ENCODE measurements around the gene CCR3.
"Not testable (repeated sequence)": the region's sequence is repeated elsewhere in the genome, so short reads cannot be mapped to it uniquely, and the experiment has no call there.

CCR3 gene

DNA sequence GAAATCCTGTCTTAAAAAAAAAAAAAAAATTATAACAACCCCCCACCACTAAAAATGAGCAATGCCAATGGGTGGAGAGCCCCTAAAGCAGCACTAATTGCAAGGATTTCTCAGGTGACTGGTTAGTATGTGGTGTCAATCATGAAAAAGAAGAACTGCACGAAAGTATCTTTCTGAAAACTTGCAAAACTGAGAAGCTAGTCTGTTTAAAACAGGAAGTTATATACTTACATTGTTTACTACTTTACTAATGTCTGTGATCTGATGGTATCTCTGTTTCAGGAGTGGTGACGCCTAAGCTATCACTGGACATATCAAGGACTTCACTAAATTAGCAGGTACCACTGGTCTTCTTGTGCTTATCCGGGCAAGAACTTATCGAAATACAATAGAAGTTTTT, at the start of gene CCR3:
TSS of gene CCR3 (plus strand) at position 341 of the 400 bp plus-strand sequence. CDS start 22,699 bp downstream, outside the sequence.
- no peak for DNase-seq

DNA sequence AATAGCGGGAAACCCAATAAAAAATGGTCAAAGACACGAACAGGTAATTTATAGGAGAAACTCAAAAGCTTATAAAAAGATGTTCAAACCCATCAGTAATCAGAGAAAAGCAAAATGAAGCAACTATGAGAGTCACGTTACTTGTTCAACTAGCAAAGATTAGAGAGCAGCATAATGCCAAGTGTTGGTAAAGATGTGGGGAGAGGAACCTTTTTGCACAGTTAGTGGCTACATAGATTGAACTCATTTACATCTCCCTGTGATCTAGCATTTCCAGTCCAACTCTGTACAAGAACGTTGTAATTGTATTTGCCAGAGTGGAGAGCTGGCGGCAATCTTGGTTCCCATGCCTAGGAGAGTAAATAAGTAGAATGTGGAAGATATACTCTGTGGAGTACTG, 49.3 kb upstream of the CCR3 start:
- no peak for DNase-seq

DNA sequence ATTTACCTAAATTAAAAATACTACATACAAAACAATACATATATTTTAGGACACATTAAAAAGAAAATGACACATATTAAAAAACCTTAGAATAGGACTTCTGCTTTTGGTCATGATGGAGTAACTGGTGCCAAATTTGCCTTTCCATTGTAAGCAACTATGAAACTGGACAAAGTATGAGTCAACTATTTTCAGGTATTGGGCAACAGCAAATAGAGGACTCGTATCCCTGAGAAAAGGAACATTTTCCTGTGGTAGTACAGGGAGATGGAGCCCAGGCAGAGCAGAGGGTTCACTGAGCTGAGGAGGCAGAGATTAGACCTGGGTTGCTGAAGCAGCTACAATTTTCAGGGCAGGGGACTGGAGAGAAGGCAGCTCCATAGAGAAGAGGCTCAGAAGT, 48.8 kb upstream of the CCR3 start:
- DNase-seq: no peak

DNA sequence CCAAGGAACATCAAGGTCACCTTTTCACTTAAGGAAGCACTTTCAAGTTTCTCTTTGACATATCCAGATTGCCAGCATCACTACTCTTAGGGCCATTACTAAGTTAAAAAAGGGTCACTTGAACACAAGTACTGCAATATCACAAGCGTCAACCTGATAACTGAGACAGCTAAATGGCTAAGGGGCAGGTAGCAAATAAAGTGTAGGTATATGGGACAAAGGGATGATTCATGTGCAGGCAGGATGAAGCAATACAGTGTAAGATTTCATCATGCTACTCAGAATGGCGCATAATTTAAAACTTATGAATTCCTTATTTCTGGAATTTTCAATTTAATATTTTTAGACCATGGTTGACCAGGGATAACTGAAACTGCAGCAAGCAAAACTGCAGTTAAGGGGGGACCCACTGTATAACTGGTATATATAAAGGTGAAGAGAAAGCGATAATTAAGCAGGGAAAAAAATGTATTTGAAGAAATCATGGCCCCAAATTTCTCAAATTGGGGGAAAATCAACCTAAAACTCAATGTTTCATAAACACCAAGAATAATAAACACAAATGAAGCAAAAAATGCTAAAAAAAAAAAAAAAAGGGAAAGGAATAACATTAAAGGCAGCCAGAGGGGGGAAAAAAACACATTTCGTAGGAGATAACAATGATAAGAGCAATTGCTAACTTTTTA, 47.2 kb upstream of the CCR3 start:
- DNase-seq: no peak

DNA sequence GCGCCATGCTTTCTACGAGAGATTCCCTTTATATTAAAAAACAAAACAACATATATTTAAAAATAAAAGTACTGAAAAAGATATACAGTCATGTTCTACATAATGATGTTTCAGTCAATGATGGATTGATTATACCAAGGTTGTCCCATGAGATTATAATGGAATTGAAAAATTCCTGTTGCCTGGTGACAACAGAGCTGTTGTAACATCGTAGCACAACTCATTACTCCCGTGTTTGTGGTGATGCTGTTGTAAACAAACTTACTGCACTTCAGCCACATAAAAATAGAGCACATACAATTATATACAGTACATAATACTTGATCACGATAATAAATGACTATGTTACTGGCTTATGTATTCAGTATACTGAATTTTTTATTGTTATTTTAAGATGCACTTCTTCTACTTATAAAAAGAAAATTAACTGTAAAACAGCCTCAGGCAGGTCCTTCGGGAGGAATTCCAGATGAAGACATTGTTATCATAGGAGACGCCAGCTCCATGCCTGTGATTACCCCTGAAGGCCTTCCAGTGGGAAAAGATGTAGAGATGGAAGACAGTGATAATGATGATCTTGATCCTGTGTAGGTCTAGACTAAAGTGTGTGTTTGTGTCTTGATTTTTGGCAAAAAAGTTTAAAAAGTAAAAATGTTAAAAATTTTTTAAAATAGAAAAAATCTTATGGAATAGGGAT, 45.9 kb upstream of the CCR3 start:
- DNase-seq: no peak

DNA sequence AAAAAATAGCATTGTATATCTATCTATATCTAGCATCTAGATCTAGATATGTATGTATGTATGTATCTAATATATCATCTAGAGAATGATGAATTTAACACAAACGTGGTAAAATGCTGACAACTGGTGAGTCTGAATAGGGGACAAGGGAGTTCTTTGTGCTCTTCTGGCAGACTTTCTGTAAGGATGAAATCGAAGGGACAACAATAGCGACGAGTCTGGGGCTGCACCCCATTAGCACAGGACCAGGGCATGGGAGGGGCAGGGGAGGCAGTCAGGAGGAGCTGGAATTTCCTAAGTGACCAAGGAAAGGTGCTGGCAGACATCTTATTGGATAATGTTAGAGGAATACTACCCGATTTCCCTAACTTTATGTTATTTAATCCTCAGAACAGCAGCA, 42.0 kb upstream of the CCR3 start:
- DNase-seq: no peak

DNA sequence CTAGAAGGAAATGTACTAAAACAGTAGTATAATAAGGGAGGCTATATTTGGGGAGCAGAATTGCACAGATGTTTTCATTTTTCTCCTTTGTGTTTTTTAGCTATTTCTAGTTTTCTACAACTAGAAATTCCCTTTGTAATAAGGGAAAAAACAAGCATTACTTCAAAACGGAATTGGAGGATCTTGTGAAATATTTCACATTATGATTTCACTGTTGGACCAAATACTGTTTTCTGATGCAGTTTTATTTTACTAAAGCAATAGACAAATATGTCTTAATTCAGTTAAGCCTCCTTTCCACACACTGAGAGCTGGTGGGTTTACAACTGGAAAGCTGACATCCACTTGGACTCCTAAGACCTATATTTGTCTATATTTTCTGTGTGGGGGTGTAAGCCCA, 41.5 kb upstream of the CCR3 start:
- DNase-seq: no peak

DNA sequence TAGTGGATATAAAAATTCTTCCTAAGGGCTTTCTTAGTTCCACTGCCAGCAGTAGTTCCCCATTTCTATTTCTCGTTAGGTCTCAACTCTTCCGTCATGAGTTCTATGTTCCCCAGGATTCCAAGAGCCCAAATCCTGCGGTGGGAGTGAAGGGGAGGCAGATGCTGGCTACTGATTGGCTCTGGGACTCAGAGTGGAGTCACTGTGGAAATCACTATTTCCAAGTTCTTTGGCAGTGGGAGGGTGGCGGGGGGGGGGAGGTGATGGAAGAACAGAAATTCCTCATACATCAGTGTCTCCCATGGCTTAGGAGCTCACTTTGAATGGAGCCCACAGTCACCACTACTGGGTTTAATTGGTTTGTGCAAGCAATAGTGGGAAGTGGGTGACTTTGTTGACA, 39.7 kb upstream of the CCR3 start:
- no peak for DNase-seq

DNA sequence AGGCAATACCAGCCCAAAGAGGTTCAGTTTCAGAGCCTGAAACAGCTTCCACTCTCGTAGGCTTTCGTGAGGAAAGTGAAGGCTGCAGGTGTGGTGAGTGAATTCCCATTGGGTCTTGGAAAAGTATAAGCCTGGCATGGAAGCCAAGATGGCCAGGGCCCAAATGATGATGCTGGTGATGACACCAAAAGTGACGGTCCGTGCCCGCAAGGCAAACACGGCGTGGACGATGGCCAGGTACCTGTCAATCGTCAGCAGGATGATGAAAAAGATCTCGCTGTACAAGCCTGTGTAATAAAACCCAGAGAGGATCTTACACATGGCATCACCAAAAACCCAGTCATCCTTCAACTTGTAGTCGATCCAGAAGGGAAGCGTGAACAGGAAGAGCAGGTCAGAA, 38.6 kb upstream of the CCR3 start:
- no peak for DNase-seq

DNA sequence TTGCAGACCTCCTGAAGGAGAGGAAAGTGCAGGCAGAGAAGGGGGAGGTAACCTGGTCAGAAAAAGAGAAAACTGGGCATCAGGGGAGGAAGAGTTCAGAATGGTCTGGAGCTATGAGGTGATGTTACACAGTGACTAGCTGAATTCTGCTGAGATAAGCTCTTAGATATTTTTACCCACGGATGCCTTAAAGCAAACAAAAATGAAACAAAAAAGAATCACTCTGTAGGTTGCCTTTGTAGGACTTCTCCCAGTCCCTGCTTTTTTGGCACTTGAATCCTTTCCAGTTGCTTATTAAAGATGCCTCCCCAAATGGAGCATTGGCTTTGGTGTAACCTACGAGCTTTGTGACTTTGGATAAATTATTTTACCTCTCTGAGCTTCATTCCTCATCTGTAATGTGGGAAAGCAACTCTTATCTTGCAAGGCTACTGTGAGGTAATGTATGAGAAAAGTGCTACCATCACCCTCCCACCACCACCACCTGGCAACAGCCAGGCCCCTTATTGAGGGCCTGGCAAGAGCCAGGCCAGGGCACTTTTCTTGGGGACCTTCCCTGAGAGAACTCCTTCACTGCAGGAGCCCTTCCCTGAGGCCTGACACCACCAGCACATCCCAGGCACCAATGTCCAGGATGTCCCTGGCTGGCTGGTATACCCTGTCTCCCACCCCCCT, 36.8 kb upstream of the CCR3 start:
- DNase-seq: no peak

DNA sequence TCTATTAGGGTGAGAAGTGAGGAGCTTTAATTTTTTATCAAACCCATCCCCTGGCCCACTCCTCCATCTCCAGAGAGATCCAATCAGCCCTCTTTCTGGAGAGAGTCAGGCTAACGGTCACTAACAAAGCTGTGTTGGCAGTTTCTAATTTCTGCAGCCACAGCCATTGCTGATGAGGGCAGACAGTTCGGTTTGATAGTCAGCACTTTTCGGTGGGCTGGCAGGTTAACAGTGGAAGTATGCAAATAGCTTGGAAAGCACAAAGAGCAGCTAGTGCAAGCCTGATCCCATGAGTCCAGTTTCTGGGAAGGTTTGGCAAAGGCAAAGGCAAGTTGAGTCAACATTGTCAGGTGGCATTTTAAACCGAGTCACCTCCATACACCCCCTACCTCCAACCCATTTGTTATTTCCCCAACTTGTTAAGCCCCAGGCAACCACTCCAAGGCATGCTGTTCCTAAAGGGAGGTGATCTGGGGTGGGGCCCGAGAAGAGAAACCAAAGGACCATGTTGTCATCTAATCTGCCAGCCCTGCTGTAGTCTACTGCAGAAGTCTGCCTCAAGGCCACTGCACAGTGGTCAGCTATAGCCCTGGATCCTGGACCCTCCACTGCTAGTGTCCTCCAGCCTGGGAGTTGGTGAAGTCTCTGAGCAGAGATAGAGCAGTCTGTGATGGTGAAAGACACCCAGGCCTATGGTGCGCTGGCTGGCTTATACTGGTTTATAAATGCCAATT, 35.8 kb upstream of the CCR3 start:
- DNase-seq: no peak

DNA sequence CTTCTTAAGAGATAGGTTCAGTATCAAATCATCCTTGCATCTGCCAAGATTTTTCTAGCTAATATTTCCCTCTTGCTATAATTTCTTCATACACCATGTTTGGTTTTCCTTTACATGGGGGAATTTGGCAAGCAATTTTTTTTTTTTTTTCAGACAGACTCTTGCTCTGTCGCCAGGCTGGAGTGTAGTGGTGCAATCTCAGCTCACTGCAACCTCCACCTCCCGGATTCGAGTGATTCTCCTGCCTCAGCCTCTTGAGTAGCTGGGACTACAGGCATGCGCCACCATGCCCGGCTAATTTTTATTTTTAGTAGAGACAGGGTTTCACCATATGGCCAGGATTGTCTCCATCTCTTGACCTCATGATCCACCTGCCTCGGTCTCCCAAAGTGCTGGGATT, 34.7 kb upstream of the CCR3 start:
- not testable (repeated sequence) for DNase-seq

DNA sequence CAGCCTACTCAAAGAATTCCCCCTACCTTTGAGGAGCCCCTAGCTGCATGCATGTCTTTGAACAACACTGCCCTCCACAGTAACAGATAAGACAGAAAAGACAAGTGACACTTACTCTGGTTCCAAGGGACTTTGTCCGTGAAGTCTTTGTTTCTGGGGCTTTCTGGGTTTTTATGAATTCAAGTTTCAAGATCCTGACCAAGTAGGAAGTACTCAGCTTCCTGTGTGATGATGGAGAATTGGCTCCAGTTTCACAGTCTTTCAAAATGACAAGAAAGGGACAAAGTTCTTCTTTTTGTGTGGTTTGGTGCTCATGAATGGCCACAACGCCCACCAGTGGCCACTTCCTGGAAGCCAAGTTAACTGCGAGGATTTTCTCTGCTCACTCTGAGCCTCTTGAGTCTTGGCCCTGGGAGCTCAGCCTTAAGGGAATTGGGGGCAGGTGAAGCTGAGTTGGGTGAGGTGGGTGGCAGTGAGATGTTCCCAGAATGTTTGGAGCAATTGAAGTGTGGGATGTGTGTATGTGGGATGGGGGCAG, 34.0 kb upstream of the CCR3 start, which contains the start of gene CCR1:
TSS of gene CCR1 (minus strand) at position 147 of the 538 bp plus-strand sequence. CDS start 4,000 bp downstream, outside the sequence.
- DNase-seq: peak; percentile 58 to 69

DNA sequence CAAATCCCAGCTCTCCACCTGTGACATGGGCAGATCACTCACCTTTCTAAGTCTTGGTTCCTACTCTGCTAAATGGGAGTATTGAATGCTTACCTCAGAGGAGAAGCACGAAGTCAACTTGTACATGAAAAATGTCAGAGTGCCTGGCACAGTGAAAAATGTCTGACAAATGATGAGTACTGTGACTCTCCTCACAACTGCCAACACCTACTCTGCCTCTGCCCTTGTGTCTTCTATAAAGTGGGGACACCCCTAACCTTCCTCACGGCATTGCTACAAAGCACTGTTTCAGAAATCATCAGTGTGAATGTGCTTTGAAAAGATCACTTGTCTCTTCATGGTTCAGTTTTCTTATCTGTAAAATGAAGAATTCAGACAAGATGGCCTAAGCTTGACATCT, 33.2 kb upstream of the CCR3 start:
- DNase-seq: no peak

DNA sequence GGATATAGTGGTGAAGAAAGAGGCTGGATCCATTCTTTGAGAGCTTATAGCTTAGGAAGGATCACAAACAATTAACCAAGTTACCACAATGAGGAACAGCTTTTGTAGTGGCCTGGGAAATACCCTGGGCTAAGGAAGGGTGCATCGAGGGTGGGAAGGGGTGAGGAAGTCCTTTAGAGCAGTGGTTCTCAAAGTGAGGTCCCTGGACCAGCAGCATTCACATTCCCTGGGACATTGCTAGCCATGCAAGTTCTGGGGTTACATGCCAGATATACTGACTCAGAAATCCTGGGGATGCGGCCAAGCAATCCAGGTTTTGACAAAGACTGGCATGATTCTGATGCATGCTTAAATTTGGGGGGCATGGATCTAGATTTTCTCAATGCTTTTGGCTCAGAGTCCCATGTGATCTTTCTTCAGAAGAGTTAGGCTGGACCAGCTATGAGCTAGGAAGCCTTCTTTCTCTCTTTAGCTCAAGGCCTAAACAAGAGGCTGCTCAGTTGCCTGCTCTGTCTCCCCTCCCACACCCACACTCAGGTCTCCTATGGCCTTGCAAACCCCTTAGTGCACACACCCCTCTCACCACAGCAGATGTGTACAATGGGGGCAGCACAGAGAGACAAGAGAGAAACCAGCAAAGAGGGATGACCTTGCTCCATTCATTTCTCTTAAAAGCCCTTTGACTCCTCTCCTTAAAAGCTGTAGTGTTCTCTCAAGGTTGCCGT, 32.4 kb upstream of the CCR3 start:
- DNase-seq: no peak

DNA sequence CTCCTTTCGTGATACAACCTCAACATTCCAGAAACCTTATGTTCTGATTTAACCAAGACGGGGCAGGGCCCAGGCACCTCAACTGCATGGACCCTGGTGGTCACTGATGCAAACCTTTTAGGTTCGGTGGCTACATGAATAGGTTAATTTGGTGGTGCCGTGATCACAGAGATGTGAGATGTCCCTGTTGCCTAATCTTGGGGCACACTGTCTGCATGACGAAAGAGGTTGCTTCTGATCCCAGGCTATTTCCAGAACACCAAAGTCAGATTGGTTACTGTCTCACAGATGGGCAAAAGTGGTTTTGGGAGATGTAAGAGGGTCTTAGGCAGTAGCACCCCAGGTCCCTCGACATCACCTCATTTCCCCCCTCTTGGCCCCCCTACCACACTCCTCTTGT, 30.2 kb upstream of the CCR3 start:
- DNase-seq: no peak

DNA sequence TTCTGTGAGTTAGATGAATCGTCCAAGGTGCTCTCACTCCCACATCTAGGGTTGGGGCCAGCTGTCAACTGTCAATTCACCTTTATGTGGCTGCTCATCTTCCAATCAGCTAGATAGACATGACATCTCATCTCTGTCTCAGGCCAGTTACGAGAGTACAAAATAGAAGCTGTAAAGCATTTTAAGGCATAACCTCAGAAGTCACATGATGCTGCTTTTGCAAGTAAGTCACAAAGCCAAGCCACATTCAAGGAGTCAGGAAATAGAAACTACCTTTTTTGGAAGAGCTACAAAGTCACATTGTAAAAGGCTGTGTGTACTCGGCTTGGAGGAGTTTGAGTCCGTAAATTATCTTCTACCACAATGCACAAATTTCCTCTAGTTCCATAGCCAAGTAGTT, 29.1 kb upstream of the CCR3 start:
- DNase-seq: peak in 1 of 2 donors; percentile 50

DNA sequence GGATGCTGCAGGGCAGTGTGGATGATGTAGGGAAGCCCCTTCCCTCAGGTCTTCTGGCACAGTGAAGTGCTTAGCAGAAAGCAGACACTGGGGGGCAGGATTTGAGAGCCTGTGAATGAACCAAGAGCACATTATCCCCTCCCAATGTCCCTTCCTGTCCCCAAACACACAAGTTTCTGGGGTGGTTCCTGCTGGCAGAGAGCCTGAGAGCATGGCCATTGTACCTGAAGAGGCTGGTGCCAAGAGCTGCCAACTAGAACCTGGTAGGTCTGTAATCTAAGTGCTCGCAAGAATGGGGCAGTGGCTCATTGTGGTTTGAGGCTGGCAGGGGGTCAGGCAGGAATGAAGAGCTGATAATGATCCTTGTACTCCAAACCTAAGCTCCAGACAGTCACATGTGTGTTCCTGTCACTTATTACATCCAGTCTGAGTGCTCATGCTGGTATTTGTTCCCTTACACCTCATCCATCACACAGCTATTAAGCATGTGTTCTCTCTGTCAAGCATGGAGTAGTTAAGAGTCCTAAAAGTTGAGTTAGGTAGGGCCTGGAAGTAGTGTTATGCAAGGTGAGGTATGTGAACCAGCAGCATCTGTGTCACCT, 27.4 kb upstream of the CCR3 start:
- DNase-seq: no peak

DNA sequence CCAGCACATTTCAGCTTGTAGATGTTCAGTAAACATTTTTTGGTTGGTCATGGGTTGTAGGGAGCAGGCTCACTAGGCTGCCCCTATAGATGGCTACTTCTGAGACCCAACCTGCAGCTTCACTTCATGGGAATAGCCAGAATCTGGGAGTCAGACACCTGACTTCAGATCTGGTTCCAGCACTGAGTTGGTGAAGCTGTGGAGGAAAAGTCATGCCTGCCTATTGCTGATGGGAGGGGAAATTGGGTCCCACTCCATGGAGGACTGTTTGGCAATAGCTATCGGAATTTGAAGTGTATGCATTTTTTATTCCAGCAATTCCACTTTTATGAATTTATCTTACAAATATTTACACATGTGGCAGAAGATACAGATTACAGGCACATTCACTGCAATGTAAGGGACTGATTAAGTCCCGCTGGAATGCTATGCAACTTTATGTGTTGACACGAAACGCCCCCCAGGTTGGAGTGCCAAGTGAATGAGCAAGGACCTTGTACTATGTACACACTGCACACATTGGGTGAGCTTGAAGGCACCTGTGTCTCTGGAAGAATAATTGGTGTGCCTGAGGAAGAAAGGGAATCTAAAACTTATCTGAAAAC, 26.3 kb upstream of the CCR3 start:
- DNase-seq: no peak

DNA sequence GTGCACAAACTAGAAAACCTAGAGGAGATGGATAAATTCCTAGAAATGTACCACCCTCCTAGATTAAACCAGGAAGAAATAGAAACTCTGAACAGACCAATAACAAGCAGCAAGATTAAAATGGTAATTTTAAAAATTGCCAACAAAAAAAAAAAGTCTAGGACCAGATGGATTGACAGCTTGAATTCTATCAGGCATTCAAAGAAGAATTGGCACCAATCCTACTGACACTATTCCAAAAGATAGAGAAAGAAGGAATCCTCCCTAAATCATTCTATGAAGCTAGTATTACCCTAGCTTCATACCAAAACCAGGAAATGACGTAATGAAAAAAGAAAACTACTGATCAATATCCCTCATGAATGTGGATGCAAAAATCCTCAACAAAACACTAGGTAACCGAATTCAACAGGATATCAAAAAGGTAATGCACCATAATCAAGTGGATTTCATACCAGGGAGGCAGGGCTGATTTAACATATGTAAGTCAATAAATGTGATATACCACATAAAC, 24.0 kb upstream of the CCR3 start:
- no peak for DNase-seq

DNA sequence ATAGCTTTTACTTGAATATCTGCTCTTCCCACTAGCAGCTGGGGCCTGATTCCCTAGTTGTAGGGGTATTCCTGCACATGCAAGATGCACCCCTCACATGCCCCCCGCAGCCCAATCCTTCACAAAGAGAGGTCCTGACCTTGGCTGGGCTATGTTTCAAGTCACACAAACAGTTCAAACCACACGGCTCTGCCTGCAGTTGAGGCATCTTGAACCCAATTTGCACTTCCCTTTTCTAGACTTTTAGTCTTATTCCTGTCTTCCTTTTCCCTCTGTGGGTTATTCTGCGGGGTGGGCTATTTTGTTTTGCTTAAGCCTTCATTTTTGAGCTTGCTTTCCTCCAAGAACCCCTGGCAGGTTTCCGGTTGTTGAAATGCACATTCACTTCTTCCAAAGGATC, 20.9 kb upstream of the CCR3 start:
- DNase-seq: no peak

Measured in CD4-positive, alpha-beta T cell treated with Interleukin-4 for 1 hour (primary cell).